ENCODE data around the gene C2orf49.
A peak's percentile ranks its signal among the peaks of the same experiment; 100 is the strongest.

Gene C2orf49

DNA sequence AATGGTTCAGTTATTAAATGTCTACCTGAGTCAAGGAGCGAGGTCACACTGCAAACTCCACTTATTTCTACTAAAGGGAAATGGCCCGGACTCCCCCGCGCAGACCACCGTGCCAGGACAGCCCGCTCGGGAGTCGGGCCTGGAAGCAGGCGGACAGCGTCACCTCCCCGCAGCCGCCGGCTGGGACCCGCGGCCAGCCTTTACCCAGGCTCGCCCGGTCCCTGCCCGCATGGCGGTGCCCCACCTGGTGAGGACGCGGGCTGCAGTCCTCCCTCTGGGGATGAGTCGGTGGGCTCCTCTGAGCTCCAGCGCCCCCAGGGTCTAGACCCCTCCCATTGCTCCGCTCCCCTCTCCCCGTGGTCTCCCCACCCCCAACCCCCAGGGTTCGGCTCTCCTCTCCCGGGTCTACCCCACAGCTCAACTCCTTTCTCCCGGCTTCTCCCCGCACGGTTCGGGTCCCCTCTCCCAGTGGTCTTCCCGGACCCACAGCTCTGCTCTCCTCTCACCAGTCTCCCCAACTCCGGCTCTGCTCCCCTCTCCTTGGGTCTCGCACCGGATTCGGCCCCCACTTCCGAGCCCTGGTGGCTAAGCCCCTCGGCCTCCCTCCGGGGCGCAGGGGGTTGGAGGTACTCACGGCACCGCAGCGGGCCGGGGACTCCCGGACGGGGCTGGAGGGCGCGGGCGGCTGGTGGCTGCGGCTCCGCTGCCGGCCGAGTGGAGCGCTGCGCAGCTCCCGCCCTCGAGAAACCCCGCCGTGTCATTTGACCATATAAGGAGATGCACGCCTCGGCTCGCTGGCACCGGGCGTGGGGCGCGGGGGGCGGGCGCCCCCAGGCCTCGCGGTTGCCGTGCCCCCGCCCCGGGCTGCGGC, 61.2 kb downstream of the C2orf49 start, which contains the start of gene FHL2:
TSS of gene FHL2 (minus strand) at position 716 of the 871 bp plus-strand sequence. CDS start 12,535 bp downstream, outside the sequence.
- peak; percentile 42 to 64 (median 42) for DNase-seq (ENCODE audit: low read depth in 2 of 3, low spot score in 1 of 3)

Measured in stimulated activated CD4-positive, alpha-beta T cell treated with anti-CD3 and anti-CD28 coated beads, Interleukin-12 subunit alpha, Interleukin-12 subunit beta, amount 100 ng/mL, for 48 hours (primary cell).